Stimulated activated CD4-positive, alpha-beta T cell treated with anti-CD3 and anti-CD28 coated beads, Interleukin-1b, Interleukin-23, amount 100 ng/mL, for 4 hours (primary cell): ENCODE results near the gene CLEC2D.
"Not testable (repeated sequence)": the region's sequence is repeated elsewhere in the genome, so short reads cannot be mapped to it uniquely, and the experiment has no call there.

Experiments
- DNase-seq, 2 donors: peaks; one replicate each; pipeline ENCODE4 v3.0.0-alpha.2; 2020; ENCODE audit warnings: low read depth in 2 of 2

Gene CLEC2D

DNA sequence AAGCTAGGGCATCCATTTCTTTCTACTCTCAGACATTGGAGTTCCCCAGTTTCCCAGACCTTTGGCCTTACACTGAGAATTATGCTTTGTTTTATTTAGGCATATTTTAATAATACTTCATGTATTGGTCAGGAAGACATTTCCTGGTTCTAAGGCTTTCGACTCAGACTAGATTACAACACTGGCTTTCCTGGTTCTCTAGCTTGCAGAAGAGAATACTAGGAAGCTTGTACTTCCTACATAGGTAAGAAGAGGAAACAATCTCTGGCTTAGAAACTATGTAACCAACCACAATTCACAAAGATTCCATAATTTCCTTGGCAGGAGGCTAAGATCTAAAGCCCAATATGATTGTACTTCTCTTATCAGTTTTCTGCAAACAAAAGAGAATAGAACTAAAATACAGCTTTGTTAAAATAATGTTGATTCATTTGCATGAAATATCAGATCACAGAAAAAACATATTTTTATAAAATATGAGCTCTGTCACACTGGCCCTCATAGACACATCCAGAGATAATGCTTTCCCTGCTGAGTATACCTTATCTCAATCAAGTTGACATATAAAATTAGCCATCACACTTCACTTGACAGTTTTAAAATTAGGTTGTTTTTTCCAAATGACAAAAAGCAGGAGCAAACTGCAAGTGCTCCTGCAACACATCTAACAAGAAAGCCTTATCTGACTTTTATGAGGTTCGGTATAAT is 30.5 kb downstream of the CLEC2D start:
- no peak for DNase-seq

DNA sequence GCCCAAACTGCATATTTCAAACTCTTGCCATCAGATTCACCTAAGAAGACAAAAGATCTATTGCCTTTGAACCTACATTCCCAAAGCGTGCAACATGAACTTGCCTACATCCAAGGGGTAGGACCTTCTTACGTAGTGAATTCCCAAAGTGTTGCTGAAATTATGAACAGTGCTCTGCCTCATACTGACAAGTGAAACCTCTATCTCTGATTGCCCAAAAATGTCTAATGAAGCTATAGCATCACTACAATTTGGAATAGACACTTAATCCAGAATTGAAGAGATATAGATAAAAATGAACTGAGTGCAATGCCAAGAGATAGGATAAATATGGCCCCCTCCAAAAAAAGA is 31.1 kb downstream of the CLEC2D start:
- no peak for DNase-seq

DNA sequence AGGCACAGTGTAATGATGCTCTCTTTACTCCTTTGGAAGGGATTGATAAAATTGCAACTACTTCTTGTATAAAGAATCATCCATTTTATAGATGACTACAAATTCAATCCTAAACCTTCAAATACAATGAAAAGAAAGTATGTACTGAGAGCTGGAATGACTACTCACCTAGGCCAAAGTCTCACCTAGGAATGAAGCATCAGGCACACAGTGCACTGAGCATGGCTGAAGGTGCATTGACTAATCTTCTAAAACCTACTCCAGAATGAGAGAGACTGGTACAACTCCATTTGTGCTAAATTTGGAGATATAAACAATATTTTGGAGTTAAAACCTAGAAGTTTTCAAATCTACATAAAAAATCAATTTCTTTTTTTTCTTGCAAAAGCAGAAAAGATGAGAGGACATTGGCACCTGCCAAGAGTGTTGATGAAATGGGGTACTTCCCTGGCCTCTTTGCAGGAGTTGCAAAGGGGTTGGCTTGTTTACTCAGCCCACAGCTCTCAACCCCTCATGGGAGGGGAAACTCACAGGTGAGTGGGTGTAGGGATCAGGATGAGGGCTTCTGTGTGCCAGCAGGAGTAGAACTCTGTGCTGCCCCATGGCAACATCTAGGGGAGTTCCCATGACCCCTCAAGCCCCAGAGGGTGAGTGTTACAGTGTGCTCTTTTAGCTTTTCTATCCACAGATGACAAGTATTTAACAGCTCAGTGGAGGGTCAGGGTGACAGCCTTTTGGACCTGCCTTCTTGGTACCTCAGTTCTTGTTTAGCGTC is 32.1 kb downstream of the CLEC2D start:
- DNase-seq: no peak

DNA sequence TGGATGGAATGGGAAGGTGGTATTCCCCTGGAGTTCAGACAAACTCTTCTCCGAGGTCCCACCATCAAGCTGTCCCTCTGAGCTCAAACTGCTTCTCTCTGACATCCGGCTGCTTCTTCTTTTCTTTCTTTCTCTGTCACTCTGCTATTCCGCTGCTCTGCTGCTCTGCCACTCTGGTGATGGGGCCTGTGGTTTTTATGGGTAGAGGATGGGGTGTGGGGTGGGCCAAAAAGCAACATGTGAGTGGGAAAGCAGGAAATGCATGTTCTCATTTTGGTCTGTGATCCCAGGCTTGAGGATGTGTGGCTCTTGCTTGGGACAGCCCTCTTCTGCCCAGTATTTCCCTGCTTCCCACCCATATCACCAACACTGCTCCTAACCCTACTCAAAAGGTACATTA is 32.7 kb downstream of the CLEC2D start:
- DNase-seq: no peak

DNA sequence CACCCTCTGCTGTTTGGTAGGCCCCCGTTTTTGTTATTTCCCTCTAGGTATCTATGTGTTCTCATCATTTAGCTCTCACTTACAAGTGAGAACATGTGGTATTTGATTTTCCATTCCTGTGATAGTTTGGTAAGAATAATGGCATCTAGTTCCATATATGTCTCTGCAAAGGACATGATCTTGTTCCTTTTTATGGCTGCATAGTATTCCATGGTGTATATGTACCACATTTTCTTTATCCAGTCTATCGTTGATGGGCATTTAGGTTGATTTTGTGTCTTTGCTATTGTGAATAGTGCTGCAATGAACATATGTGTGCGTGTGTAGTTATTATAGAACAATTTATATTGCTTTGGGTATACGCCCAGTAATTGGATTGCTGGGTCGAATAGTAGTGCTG is 35.0 kb downstream of the CLEC2D start:
- DNase-seq: not testable (repeated sequence)

DNA sequence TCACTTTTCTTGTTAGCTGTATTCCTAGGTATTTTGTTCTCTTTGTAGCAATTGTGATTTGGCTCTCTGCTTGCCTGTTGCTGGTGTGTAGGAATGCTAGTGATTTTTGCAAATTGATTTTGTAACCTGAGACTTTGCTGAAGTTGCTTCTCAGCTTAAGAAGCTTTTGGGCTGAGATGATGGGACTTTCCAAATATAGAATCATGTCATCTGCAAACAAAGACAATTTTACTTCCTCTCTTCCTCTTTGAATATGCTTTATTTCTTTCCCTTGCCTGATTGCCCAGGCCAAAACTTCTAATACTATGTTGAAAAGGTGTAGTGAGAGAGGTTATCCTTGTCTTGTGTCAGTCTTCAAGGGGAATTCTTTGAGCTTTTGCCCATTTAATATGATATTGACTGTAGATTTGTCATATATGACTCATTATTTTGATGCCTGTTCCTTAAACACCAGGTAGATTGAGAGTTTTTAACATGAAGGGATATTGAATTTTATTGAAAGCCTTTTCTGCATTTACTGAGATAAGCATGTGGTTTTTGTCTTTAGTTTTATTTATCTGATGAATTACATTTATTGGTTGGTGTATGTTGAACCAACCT is 36.7 kb downstream of the CLEC2D start:
- DNase-seq: no peak

DNA sequence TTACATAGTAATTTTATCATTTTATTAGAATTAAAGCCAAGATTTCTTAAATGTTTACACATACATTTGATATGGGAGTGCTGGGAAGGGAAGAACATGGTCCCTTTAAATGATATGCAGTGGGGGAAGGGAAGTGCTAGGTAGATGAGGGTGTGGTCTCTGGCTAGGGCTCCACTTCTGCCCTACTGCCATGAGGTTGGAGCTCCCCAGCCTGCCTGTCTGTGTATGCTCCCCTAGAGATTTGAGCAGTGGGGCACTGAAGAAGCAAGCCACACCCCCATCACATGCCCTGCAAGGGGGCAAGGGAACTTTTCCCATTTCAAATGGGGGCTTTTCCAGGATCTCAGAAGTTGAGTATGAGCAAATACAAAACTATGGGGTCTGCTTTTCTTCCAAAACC is 37.8 kb downstream of the CLEC2D start:
- DNase-seq: no peak

DNA sequence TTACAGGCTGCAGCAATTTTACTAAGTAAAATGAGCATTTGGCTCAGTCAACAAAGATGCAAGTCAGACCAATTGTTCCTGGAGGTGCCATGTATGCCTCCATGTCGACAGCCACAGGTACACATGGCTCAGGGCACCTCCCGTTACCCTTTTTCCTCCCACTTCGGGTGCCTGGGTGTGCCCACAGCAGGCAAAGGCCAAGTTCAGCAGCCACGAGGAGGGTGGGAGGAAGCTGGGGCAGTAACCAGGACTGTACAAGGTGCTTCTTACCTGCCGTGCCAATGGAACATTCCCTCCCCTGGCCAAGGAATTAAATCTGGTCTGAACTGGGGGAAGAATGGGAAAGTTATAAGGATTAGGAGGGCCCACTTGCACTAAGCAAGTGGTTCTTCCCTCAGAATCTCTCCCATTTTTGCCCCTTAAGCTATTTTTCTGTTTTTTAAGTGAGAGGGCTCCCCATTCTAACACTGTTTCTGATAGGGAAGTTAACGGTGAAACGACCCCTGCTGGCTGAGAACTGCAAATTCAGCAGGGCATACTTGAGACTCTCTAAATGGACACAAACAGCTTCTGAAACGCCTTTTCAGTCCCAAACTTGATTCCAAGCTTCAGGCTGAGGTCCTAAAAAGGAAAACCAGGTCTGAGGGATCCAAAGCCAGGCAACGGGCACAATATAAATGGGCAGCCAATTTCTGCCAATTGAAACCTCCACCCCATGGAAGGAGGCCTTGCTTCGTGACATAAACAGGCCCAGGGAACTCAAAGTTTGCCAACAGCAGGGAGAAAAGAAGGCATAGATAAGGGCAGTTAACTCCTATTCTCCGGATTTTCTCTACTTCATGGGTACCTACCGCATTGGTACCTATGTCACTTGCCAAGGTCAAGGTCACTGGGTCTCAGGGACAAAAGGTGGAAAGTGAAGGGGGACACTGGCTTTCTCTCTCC is 38.6 kb downstream of the CLEC2D start:
- peak; percentile 45 to 57 for DNase-seq

DNA sequence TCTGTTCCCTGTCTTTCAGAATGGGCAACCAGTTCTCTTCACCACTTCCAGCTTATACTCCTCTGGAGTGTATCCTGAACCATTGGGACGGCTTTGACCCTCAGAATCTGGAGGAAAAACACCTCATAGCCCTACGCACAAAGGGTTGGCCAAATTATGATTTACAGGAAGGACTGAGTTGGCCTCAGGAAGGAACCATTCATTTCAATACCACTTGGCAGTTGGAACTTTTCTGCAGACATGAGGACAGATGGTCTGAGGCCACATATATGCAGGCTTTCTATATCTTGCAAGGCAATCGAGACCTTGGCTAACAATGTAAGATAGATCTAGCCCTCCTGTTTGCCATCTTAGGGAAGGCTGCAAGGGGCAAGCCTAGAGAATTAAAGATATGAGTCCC is 39.3 kb downstream of the CLEC2D start:
- no peak for DNase-seq

DNA sequence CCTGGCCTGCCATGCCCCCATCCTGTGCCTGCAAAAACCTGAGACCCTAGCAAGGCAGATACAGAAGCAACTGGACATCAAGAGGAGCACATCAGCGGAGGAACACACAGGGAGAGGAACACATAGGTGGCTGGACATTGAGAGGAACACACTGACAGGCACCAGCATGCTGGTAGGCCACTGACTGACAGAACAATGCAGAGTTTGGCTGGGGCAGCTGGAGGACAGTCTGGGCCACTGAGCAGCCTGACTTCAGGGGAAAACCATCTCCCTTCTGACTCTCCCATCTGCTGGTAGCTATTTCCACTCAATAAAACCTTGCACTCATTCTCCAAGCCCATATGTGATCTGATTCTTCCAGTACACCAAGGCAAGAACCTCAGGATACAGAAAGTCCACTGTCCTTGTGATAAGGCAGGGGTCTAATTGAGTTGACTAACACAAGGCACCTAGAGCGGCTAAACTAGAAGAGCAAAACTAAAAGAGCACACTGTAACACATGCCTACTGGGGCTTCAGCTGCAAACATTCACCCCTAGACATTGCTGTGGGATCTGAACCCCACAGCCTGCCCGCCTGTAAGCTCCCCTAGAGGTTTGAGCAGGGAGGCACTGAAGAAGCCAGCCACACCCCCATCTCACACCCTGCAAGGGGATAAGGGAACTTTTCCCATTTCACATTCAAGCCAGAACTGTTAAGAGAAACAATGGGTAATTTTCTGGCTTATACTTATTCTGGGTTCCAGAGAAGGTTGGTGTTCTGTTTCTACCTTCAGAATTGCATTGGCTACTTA is 41.3 kb downstream of the CLEC2D start:
- DNase-seq: no peak

DNA sequence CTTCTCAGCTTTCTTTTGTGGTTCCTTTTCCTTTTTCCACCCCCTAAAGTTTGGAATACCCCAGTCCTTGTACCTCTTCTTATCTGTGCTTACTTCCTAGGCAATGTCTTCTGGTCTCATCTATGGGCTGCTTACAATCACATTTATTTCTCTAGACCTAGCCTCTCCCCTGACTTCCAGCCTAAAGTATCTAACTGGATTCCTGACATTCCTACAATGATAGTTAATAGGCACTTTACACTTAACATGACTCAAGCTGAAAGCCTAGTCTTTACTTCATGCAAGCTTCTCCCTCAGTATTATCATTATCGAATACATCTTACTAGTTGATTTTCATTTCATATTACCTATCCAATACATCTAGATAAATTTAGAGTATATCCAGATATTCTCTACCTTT is 42.2 kb downstream of the CLEC2D start:
- no peak for DNase-seq

DNA sequence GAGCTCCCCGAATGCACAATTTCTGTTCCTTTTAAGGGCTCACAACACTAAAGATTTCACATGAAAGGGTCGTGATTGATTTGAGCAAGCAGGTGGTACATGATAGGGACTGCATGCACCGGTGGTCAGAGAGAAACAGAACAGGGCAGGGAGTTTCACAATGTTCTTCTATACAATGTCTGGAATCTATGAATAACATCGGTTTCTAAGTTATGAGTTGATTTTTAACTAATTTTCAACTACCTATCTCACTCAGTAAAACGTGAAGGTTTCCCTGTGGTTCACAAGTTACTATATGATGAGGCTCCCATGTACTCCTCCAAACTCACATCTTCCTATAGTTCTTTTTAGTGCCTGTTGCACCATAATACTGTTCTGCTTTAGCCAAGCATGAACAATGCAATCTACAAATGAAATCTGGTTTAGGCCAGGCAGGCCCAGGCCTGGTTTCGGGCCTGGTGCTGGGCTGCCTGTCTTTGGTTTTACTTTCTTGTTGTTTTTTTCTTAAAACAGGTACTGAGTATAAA is 43.6 kb downstream of the CLEC2D start:
- DNase-seq: not testable (repeated sequence)

DNA sequence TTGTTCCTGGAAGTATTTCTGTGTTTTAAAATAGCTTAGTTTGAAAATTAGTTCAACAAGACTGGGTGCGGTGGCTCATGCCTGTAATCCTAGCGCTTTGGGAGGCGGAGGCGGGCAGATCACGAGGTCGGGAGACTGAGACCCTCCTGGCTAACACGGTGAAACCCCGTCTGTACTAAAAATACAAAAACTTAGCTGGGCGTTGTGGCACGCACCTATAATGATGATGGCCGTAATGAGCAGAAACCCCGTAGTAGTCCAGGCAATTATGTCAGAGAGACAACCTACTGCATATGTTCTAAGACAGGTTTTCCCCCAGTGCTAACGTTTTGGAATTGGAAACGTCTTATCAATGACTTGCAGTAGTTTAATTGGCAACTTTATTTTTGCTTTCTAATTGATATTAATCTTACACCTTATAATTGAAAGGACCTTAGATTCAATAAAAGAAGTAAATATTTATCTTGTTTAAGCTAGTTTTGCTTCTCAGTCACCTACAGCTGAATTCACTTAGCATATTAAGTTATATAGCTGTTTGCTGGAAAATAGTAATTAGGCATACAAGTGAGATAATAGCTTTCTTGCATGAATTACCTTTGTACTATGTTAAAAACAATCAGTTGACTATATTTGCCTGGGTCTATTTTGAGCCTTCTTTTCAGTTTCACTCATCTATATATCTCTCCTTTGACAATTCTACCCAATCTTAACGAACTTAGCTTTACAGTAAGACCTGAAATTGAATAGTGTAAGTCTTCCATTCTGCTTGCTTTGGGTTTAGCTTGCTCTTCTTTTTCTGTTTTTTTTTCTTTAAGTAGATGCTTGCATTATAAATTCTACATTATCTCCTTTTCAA is 47.8 kb downstream of the CLEC2D start:
- no peak for DNase-seq

DNA sequence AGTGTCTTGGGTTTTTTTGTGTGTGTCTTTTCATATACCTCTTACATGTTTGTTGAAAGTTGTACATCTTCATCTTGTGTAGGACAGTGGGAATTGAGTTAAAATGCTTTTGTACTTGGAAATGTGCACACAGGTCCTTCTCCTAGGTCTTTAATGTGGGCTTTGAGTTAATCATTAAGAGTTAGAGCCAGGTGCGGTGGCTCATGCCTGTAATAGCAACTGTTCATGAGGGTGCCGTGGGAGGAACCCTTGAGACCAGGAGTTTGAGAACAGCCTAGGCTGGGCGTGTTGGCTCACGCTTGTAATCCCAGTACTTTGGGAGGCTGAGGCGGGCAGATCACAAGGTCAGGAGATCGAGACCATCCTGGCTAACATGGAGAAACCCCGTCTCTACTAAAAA is 49.5 kb downstream of the CLEC2D start:
- DNase-seq: no peak

DNA sequence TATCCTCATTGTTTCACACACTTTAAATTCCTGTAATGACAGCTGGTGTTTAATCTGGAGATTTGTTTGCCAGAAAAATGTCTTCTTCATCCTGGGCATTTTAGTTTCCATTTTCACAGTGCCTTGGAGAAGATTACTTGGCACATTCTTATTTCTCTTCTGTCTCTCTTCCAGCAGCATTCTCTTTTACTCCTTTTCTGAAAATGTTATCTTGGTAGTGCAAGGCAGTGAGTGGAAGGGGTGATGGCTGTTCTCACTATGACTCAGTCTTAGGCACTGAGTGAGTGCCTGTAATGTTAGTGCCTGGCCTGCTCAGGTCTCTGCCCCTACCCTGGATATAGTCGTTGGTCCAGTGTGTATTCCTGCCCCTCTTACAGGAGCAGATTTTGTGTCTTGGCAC is 50.3 kb downstream of the CLEC2D start:
- no peak for DNase-seq

DNA sequence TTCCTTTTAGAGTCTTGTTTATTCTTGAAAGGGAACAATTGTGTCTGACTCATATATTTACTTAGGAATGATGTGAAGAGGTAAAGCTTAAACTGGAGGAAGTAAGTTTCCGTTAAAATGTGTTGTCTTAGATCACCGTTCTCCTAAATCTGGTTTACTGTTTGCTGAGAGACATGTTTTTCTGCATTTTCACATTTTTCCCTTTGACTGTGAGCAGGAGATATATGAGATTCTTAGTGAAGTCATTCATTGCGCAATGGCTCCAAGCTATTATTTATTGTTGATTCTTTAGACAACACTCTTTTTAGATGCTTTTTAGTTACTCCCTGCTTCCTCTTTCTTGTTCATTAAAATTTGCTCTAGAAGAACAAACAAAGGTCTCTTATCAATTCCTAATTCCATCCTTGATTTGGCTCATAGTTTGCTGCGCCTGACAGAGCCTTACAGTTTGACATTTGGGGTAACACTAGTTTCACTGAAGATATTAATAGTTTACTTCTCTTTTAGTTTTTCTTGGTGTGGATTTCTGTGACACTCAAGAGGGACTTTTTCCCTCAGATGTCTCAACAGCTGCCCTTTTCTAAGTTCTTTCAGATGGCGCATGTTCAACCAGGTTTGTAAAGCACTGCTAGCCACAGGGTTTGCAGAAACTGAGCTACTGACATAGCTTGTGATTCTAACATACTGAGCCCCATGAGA is 52.0 kb downstream of the CLEC2D start:
- no peak for DNase-seq

DNA sequence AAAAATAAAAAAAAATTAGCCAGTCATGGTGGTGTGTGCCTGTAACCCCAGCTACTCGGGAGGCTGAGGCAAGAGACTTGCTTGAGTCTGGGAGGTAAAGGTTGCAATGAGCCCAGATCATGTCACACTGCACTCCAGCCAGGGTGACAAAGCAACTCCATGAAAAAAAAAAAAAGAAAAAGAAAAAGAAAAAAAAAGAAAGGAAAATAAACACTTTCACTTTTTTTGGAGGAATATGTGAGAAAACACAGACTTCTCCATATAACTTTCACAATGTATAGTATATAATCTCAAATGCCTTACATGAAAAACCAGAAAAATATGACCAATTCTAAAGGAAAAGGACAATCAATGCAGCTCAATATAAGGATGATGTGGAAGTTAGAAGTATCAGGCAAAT is 54.5 kb downstream of the CLEC2D start:
- no peak for DNase-seq

DNA sequence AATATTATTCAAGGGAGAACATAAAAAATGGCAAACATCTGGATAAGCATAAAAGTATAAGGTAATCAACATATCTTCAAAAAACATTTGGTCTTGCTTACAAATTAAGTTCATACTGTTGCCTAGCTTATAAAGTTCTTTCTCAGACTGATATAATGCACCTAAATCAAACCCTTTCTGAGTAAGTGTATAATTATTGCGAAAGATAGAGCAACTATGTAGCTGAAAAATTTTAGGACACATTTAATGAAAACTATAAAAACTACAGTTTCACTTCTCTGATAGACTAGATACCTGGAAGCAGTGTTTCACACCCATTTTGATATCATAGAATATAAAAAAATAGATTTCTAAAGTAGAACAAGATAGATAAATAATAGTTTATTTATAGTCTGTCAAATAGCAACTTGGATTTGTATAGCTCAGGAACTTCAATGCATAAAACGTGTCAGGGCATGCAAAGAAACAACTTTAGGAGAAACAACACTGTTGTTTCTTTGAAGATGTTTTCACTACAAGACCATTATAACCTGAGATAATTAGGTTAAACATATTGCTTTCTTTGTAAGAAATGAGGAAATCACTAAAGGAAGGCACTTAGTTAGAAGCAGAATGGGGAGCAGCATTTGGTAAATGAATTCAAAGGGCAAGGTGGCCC is 55.8 kb downstream of the CLEC2D start:
- no peak for DNase-seq

DNA sequence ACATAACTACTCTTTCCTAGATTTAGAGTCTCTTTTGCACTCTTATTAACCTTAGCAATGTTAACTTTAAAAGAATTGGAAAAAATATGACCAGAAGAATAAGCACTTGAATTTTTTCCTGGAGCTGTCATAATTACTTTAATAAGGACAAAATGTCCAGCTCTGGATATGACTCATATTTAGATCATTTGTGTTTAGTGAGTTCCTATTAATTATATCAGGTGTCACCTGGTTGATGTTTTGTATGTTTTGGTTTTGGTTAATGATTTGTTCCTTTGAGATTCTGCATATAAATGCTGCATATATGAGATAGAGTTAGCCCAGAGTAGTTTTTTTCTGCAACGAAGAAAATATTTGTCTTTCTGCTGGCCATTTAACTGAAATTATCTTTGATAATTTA is 58.3 kb downstream of the CLEC2D start:
- DNase-seq: no peak
